ENCODE measurements around the gene TBC1D17.

- TF ChIP-seq ZBTB4 (CRISPR knock-in tag; IDR thresholded peaks at IDR 0.05) (no peak), FOXK2 (IDR thresholded peaks at IDR 0.05) (no peak), ATF2 (IDR thresholded peaks at IDR 0.05; ENCODE audit: low read length) (no peak), SIN3A (IDR thresholded peaks at IDR 0.05; ENCODE audit: low read depth, low read length) (no peak), EZH2 (IDR thresholded peaks at IDR 0.05; ENCODE audit: borderline replicate concordance, control insufficient read depth, low read depth, low read length) (no peak)
These were observed 9.6 kb downstream of the TBC1D17 start for GRCh38 chr19:49887037-49887664.
